DOHH2 (cell line): Measurements from ENCODE around the gene CA12.

Experiments used
- H3F3A ChIP-seq: fragments of 200-600 bp; sonication (generic), shearing (Covaris generic); 2 replicates; pipeline ENCODE4 v1.6.0; 2016; ENCODE audit warnings: antibody characterized with exemption, mild to moderate bottlenecking; ENCODE audit not compliant: control insufficient read depth, insufficient read depth
- H3K27ac ChIP-seq: fragments of 200-600 bp; sonication (generic); 2 replicates; pipeline ENCODE4 v1.5.1; 2014; ENCODE audit warnings: low read depth, mild to moderate bottlenecking, low read length, moderate library complexity
- H3K27me3 ChIP-seq: fragments of 200-600 bp; sonication (generic); 2 replicates; pipeline ENCODE4 v1.6.1; 2014; ENCODE audit warnings: mild to moderate bottlenecking, low read length, mixed read lengths; ENCODE audit not compliant: control insufficient read depth
- H3K36me3 ChIP-seq: fragments of 200-600 bp; sonication (generic); 2 replicates; pipeline ENCODE4 v1.6.1; 2014; ENCODE audit warnings: mild to moderate bottlenecking, low read length, moderate library complexity, mixed read lengths; ENCODE audit not compliant: control insufficient read depth
- H3K4me1 ChIP-seq: fragments of 200-600 bp; sonication (generic); 2 replicates; pipeline ENCODE4 v1.6.1; 2014; ENCODE audit warnings: mild to moderate bottlenecking, low read length, mixed read lengths; ENCODE audit not compliant: control insufficient read depth
- H3K4me2 ChIP-seq: fragments of 200-600 bp; sonication (generic); 2 replicates; pipeline ENCODE4 v1.6.0; 2014; ENCODE audit warnings: mild to moderate bottlenecking, low read length, moderate library complexity
- H3K4me3 ChIP-seq: fragments of 200-600 bp; sonication (generic); 2 replicates; pipeline ENCODE4 v1.5.1; 2014; ENCODE audit warnings: mild to moderate bottlenecking, low read length, mixed read lengths
- H3K79me2 ChIP-seq: fragments of 200-600 bp; sonication (generic); 2 replicates; pipeline ENCODE4 v1.6.1; 2014; ENCODE audit warnings: mild to moderate bottlenecking, low read length, mixed read lengths; ENCODE audit not compliant: control insufficient read depth
- H3K9me2 ChIP-seq: fragments of 200-600 bp; sonication (generic); replicated peaks from 2 replicates; pipeline ENCODE4 v1.6.1; 2014; ENCODE audit warnings: mild to moderate bottlenecking, low read length, mixed read lengths; ENCODE audit not compliant: control insufficient read depth
- H3K9me3 ChIP-seq: fragments of 200-600 bp; sonication (generic); 2 replicates; pipeline ENCODE4 v1.6.1; 2014; ENCODE audit warnings: antibody characterized with exemption, low read length, mixed read lengths; ENCODE audit not compliant: control insufficient read depth, insufficient read depth
- H4K20me1 ChIP-seq: fragments of 200-600 bp; sonication (generic); 2 replicates; pipeline ENCODE4 v1.6.0; 2014; ENCODE audit warnings: low read depth, mild to moderate bottlenecking, antibody characterized with exemption, low read length, moderate library complexity; ENCODE audit not compliant: control insufficient read depth, insufficient read depth
- CTCF ChIP-seq: fragments of 200-600 bp; sonication (generic); IDR thresholded peaks from one replicate; pipeline ENCODE4 v1.5.1; 2014; ENCODE audit warnings: antibody characterized with exemption, mild to moderate bottlenecking, low read depth, low read length; ENCODE audit not compliant: poor library complexity, severe bottlenecking
- EZH2phosphoT487 ChIP-seq: fragments of 200-600 bp; sonication (generic); IDR thresholded peaks from 2 replicates; pipeline ENCODE4 v1.6.1; 2017; ENCODE audit warnings: borderline replicate concordance, mild to moderate bottlenecking, antibody characterized with exemption, low read length, moderate library complexity, mixed read lengths

Gene CA12

GRCh38 chr15:63313825-63314224 lies 67.8 kb downstream of the CA12 start:
- no peaks in the 10 kb centered on the region for H3K9me2 ChIP-seq
- no peaks in the 10 kb centered on the region for H4K20me1 ChIP-seq
- TF ChIP-seq EZH2phosphoT487 (no peak), CTCF (no peak)
- H3K36me3 ChIP-seq: no peaks in the 10 kb centered on the region
- peaks cover 8% of the 10 kb centered on the region; the same call in 1 of the 2 replicates for H3K27me3 ChIP-seq
- no peak overlapping the region for H3K27ac ChIP-seq
- H3K4me2 ChIP-seq: no peak overlapping the region
- no peaks in the 10 kb centered on the region for H3F3A ChIP-seq
- no peak overlapping the region for H3K4me3 ChIP-seq
- no peaks in the 10 kb centered on the region for H3K79me2 ChIP-seq
- H3K4me1 ChIP-seq: no peaks in the 10 kb centered on the region; the same call in 1 of the 2 replicates
- H3K9me3 ChIP-seq: no peaks in the 10 kb centered on the region

- Histone ChIP-seq H3K27ac (no peak overlapping the region), H3K9me3 (no peaks in the 10 kb centered on the region), H3K79me2 (no peaks in the 10 kb centered on the region), H3K9me2 (no peaks in the 10 kb centered on the region), H3K27me3 (peaks cover 8% of the 10 kb centered on the region; the same call in 1 of the 2 replicates), H3K4me1 (no peaks in the 10 kb centered on the region; the same call in 1 of the 2 replicates), H3K4me2 (no peak overlapping the region), H3F3A (no peaks in the 10 kb centered on the region), H4K20me1 (no peaks in the 10 kb centered on the region), H3K36me3 (no peaks in the 10 kb centered on the region), H3K4me3 (no peak overlapping the region)
- TF ChIP-seq EZH2phosphoT487 (no peak), CTCF (no peak)
Measured at GRCh38 chr15:63312286-63312685, 69.4 kb downstream of the CA12 start.

GRCh38 chr15:63310646-63311045 lies 71.0 kb downstream of the CA12 start:
- H3K36me3 ChIP-seq: peaks cover 5% of the 10 kb centered on the region
- H3K9me2 ChIP-seq: no peaks in the 10 kb centered on the region
- no peaks in the 10 kb centered on the region for H3K9me3 ChIP-seq
- no peak overlapping the region for H3K27ac ChIP-seq
- H4K20me1 ChIP-seq: no peaks in the 10 kb centered on the region
- no peaks in the 10 kb centered on the region for H3F3A ChIP-seq
- peaks cover 4% of the 10 kb centered on the region; the same call in 1 of the 2 replicates for H3K27me3 ChIP-seq
- no peak overlapping the region for H3K4me3 ChIP-seq
- H3K4me1 ChIP-seq: no peaks in the 10 kb centered on the region
- H3K79me2 ChIP-seq: no peaks in the 10 kb centered on the region
- TF ChIP-seq EZH2phosphoT487 (no peak), CTCF (no peak)
- no peak overlapping the region for H3K4me2 ChIP-seq

GRCh38 chr15:63308947-63309346 lies 72.7 kb downstream of the CA12 start:
- TF ChIP-seq EZH2phosphoT487: no peak
- TF ChIP-seq CTCF: no peak
- H3K4me1 ChIP-seq: no peaks in the 10 kb centered on the region
- H3K79me2 ChIP-seq: no peaks in the 10 kb centered on the region
- no peaks in the 10 kb centered on the region for H3K27me3 ChIP-seq
- H3K4me3 ChIP-seq: no peak overlapping the region
- H3K9me3 ChIP-seq: no peaks in the 10 kb centered on the region
- peaks cover 8% of the 10 kb centered on the region for H3K36me3 ChIP-seq
- H3K4me2 ChIP-seq: no peak overlapping the region
- no peaks in the 10 kb centered on the region for H3K9me2 ChIP-seq
- H3K27ac ChIP-seq: no peak overlapping the region
- no peaks in the 10 kb centered on the region for H4K20me1 ChIP-seq
- H3F3A ChIP-seq: no peaks in the 10 kb centered on the region
